ENCODE data around the gene ISYNA1. TPM values are rescaled to one million over a fixed set of nuclear protein-coding genes. Genes with fewer than 3 reads are reported as not detected.

Gene ISYNA1
- total RNA-seq, 1 donor: 48.4 TPM

DNA sequence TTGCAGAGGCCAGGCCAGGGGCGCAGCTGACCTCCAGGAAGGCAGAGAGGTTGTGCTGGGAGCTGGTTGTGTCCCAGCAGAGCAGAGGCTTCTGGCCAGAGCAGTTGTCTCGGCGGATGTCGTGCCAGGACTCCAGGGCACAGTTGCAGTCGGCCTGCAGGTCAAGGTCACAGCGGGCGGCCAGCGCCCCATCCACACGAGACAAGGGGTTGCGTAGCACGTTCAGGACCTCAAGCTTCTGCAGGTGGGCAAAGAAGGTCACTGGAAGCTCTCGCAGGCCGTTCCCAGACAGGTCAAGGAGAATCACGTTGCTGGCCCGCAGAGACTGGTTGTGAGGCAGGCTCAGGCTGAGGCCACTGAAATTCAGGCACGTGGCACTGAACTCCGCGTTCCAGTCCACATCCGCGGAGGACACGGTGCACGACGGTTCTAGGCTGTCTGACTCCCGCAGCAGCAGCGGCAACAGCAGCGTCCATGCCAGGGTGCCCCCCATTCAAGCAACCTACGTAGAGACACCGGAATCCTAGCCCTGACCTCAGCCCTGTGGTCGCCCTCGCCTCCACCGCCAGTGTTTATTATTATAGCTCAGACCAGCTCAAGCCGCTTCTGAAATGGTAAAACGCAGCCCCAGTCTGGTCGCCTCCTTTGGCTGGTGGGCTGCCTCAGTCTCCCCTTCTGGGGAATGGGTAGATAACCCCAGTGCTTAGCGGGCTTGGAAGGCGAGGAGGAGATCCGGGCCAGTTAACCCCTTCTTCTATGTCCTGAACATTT, 41.3 kb downstream of the ISYNA1 start:
- TF ChIP-seq, protein P1, sequence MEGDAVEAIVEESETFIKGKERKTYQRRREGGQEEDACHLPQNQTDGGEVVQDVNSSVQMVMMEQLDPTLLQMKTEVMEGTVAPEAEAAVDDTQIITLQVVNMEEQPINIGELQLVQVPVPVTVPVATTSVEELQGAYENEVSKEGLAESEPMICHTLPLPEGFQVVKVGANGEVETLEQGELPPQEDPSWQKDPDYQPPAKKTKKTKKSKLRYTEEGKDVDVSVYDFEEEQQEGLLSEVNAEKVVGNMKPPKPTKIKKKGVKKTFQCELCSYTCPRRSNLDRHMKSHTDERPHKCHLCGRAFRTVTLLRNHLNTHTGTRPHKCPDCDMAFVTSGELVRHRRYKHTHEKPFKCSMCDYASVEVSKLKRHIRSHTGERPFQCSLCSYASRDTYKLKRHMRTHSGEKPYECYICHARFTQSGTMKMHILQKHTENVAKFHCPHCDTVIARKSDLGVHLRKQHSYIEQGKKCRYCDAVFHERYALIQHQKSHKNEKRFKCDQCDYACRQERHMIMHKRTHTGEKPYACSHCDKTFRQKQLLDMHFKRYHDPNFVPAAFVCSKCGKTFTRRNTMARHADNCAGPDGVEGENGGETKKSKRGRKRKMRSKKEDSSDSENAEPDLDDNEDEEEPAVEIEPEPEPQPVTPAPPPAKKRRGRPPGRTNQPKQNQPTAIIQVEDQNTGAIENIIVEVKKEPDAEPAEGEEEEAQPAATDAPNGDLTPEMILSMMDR (IDR thresholded peaks at IDR 0.05; ENCODE audit: insufficient read depth, low read depth, low read length): no peak
- no peak overlapping the region for H3K4me3 ChIP-seq (ENCODE audit: low read depth, low read length)
- no peak for DNase-seq (ENCODE audit: low read depth)

DNA sequence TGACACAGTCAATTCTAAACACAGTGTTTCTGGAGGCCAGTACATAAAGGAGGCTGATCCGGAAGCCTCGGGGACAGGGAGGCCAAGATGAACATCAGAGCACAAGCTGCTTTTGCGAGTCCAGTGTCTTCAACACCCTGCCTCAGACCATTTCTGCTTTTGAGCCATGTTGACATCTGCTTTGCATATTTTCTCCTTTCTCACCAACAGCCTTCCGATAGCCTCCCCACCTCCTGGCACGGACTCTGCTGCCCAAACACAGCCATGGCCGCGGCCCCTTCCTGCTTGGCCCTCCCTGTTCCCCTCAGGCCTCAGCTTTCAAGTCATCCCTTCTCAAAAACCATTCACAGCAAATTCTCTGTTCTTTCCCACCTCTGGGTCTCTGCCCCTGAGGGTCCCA, 44.1 kb downstream of the ISYNA1 start:
- no peak for DNase-seq (ENCODE audit: low read depth)

DNA sequence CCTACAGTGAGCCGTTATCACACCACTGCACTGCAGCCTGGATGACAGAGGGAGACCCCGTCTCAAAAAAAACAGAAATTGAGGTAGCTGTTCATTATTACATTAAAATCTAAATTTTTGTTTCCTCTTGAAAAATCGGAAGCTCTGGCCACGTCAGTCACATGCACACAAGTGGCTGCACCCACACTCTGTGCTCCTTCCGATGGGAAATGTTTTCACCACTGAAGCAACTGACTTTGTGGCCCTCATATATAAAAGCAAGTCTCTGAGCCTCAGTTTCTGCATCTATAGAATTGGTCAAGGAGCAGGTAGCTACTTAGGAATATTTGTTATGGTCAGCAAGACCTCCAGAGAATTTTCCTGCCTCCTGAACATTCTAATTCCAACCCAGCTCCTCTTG, 45.0 kb downstream of the ISYNA1 start:
- TF ChIP-seq, protein P1 (IDR thresholded peaks at IDR 0.05; ENCODE audit: insufficient read depth, low read depth, low read length): no peak
- no peak overlapping the region for H3K4me3 ChIP-seq (ENCODE audit: low read depth, low read length)
- no peak for DNase-seq (ENCODE audit: low read depth)

More for the DNA sequence above, 44.1 kb downstream of the ISYNA1 start:
- TF ChIP-seq, protein P1 (IDR thresholded peaks at IDR 0.05; ENCODE audit: insufficient read depth, low read depth, low read length): no peak
- no peak overlapping the region for H3K4me3 ChIP-seq (ENCODE audit: low read depth, low read length)

DNA sequence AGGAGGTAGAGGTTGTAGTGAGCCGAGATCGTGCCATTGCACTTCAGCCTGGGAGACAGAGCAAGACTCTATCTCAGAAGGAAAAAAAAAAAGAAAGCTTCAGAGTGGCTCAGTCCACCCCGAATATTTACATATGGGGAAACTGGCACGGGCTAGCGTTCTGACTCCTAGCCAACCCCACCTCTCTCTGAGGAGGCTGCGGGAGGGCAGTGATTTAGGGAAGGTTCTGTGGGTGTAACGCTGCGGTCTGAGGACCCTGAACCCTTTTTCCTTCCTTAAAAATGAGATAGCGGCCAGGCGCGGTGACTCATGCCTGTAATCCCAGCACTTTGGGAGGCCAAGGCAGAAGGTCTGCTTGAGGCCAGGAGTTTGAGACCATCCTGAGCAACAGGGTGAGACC, 45.5 kb downstream of the ISYNA1 start:
- DNase-seq (ENCODE audit: low read depth): peak; percentile 72
- TF ChIP-seq, protein P1 (IDR thresholded peaks at IDR 0.05; ENCODE audit: insufficient read depth, low read depth, low read length): no peak

DNA sequence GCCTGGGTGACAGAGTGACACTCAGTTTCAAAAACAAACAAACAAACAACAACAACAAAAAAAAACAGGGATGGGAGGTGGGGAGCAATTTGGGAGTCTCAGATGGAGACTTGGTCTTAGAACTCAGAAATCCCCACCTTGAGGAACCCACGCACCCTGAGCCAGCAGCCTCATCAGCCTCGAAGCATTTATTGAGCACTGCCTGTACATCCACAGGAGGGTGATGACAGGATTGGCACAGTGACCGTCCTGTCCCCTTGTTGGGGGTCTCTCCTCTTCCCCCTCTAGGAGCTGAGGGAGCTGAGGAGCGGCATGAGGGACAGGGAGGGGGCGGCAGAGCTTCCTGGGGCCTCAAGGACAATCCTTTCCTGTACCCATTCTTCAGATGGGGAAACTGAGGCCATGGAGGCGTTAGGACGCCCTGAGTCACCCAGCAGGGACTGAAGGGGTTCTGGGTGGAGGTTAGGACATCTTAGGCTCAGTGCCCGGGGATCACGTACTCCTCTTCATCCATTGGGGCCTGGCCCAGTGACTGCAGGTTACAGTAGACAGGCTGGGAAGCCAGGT, 46.3 kb downstream of the ISYNA1 start:
- no peak for DNase-seq (ENCODE audit: low read depth)
- no peak overlapping the region for H3K4me3 ChIP-seq (ENCODE audit: low read depth, low read length)
- TF ChIP-seq, protein P1 (IDR thresholded peaks at IDR 0.05; ENCODE audit: insufficient read depth, low read depth, low read length): no peak

More for the DNA sequence above, 45.5 kb downstream of the ISYNA1 start:
- no peak overlapping the region for H3K4me3 ChIP-seq (ENCODE audit: low read depth, low read length)

DNA sequence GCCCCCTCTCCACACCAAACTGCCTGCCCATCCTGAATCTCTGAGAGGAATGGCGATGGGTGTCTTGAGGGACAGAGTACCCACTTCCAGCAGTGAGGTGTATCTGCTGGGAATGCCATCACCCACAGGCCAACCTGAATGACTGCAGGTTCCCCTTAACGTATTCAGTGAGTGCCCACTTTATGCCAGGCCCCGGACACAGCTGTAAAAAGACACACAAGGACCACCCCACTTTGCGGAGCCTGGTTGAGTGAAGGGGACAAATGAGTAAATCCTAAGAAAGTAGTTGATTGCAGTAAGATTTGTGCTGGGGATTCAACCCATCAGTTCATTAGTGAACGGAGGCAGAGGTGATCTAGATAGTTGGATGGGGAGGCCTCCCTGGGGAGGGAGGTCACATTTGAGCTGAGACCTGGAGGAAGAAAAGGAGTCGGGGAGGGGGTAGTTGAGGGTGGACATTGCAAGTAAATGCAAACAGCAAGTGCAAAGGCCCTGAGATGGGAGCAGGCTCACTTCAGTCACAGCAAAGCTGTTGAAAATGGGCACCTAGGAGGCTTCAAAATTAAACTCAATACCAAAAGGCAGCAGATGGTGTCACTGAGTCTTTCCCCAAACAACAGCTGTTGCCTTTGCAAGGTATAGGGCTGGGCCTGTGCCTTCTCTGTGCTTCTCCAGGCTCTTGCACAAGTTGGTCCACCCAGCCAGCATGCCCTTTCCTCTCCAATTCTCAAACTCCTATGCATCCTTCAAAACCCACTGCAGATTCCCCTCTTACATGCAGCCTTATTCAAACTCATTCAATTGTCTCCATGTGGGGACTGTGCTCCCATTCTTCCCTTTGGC, 47.6 kb downstream of the ISYNA1 start:
- no peak overlapping the region for H3K4me3 ChIP-seq (ENCODE audit: low read depth, low read length)
- DNase-seq (ENCODE audit: low read depth): peak; percentile 54
- TF ChIP-seq, protein P1 (IDR thresholded peaks at IDR 0.05; ENCODE audit: insufficient read depth, low read depth, low read length): no peak
